Esophagus muscularis mucosa (tissue), 4 donors: ENCODE measurements around the gene TOGARAM2. TPM values are rescaled to one million over a fixed set of nuclear protein-coding genes. Genes with fewer than 3 reads are reported as not detected.
"Not testable (repeated sequence)": the region's sequence is repeated elsewhere in the genome, so short reads cannot be mapped to it uniquely, and the experiment has no call there.

ENCODE experiments used
- DNase-seq: peaks from one replicate; pipeline ENCODE4 v3.0.0-alpha.2; 2017; ENCODE audit errors: extremely low spot score
- H3K27ac ChIP-seq, 4 donors: fragments of 200-600 bp; sonication (generic); replicated peaks in 1 of 4; 1 replicate in 3 of 4; 2 replicates in 1 of 4; pipeline ENCODE4 v1.5.1; 2016 to 2019; ENCODE audit warnings: mild to moderate bottlenecking in 1 of 4
- H3K27me3 ChIP-seq, 4 donors: fragments of 200-600 bp; sonication (generic); one replicate each; pipeline versions ENCODE4 v1.5.1 to v1.6.0; 2016 to 2019
- H3K36me3 ChIP-seq, 4 donors: fragments of 200-600 bp; sonication (generic); one replicate each; pipeline ENCODE4 v1.5.1; 2016 to 2019
- H3K4me1 ChIP-seq, 4 donors: fragments of 200-600 bp; sonication (generic); one replicate each; pipeline ENCODE4 v1.5.1; 2016 to 2019
- H3K4me3 ChIP-seq, 4 donors: fragments of 200-600 bp; sonication (generic); 1 replicate in 2 of 4; 2 replicates in 2 of 4; pipeline ENCODE4 v1.5.1; 2016 to 2019; ENCODE audit warnings: mild to moderate bottlenecking in 4 of 4, moderate library complexity in 1 of 4
- H3K9me3 ChIP-seq, 4 donors: fragments of 200-600 bp; sonication (generic); 1 replicate in 3 of 4; 2 replicates in 1 of 4; pipeline ENCODE4 v1.5.1; 2016 to 2019
- EP300 ChIP-seq: sonication (generic); formaldehyde crosslinking; IDR thresholded peaks from one replicate; pipeline ENCODE4 v1.6.1; 2017; ENCODE audit warnings: antibody characterized with exemption
- POLR2A ChIP-seq: fragments of 450-650 bp; IDR thresholded peaks from one replicate; pipeline ENCODE4 v1.6.1; 2017; ENCODE audit warnings: antibody characterized with exemption, moderate library complexity, mild to moderate bottlenecking, low read depth
- POLR2AphosphoS5 ChIP-seq, 2 donors: sonication (generic); formaldehyde crosslinking; IDR thresholded peaks; one replicate each; pipeline ENCODE4 v1.6.1; 2017; ENCODE audit warnings: antibody characterized with exemption in 2 of 2
- WGBS: methylation state at CpG from one replicate; pipeline ENCODE4 v1.1.5; 2018; 5-methylcytosine and 5-hydroxymethylcytosine counted together
- intact Hi-C: fragments of 100-400 bp; cut with DNase I; formaldehyde crosslinking; loops from one replicate; pipeline ENCODE4 v1.15.1; 2023
- small RNA-seq, 3 donors: library from RNA; depleted of rRNA; stranded (forward); fragments of <200 nt; gene quantifications; one replicate each; pipeline ENCODE3, GENCODE V24; 2016
- total RNA-seq, 4 donors: library from RNA; depleted of rRNA; stranded (reverse); fragments of >200 nt; gene quantifications; one replicate each; pipeline versions ENCODE4 v1.1.0 to v1.2.1, GENCODE V29; 2016
- TF ChIP-seq, protein P1 (sequence below), 3 experiments: fragments of 200-600 bp in 2 of 3; fragments of 450-650 bp in 1 of 3; sonication (generic) in 2 of 3; IDR thresholded peaks; one replicate each; pipeline ENCODE4 v1.5.1; 2017 to 2019; ENCODE audit warnings: antibody characterized with exemption in 3 of 3, mild to moderate bottlenecking in 2 of 3, moderate library complexity in 1 of 3

The TOGARAM2 gene
- total RNA-seq, 4 donors from 2014 or later, result 0.57 to 0.99 (median 0.77) TPM

DNA sequence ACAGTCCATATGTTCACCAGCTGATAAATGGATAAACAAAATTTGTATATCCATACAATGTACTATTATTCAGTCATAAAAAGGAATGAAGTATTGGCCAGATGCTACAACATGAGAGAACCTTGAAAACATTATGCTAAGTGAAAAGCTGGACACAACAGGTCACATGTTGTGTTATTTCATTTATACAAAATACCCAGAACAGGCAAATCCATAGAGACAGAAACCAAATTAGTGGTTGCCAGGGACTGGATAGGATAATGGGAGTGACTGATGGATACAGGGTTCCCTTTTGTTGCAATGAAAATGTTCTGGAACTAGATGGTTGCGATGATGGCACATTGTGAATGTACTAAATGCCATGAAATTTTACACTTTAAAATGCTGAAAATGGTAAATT is 103.5 kb downstream of the TOGARAM2 start:
- WGBS, result 100% methylated on average over 1 of the region's 1 CpG
- Histone ChIP-seq H3K27ac (no peak overlapping the region), H3K36me3 (no peaks in the 10 kb centered on the region), H3K4me3 (no peak overlapping the region), H3K4me1 (no peaks in the 10 kb centered on the region), H3K9me3 (peaks cover 0 to 11% (median 0%) of the 10 kb centered on the region in 4 donors), H3K27me3 (no peaks in the 10 kb centered on the region)
- intact Hi-C loops, result no loop called here
- no peak for DNase-seq
- no peak for TF ChIP-seq POLR2AphosphoS5 (IDR thresholded peaks at IDR 0.05)
- TF ChIP-seq, protein P1, sequence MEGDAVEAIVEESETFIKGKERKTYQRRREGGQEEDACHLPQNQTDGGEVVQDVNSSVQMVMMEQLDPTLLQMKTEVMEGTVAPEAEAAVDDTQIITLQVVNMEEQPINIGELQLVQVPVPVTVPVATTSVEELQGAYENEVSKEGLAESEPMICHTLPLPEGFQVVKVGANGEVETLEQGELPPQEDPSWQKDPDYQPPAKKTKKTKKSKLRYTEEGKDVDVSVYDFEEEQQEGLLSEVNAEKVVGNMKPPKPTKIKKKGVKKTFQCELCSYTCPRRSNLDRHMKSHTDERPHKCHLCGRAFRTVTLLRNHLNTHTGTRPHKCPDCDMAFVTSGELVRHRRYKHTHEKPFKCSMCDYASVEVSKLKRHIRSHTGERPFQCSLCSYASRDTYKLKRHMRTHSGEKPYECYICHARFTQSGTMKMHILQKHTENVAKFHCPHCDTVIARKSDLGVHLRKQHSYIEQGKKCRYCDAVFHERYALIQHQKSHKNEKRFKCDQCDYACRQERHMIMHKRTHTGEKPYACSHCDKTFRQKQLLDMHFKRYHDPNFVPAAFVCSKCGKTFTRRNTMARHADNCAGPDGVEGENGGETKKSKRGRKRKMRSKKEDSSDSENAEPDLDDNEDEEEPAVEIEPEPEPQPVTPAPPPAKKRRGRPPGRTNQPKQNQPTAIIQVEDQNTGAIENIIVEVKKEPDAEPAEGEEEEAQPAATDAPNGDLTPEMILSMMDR (IDR thresholded peaks at IDR 0.05), result no peak
- no peak for TF ChIP-seq EP300
- TF ChIP-seq POLR2A, result no peak

DNA sequence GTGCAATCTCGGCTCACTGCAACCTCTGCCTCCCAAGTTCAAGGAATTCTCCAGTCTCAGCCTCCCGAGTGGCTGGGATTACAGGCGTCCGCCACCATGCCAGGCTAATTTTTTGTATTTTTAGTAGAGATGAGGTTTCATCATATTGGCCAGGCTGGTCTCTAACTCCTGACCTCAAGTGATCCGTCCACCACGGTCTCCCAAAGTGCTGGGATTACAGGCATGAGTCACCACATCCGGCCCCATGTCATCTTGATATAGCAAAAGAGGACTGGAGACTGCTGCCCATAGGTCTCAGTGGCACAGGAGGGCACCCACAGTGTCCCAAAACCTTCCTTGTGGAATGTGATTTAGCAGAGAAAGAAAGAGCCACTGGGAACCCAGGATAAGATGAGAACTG is 109.2 kb downstream of the TOGARAM2 start:
- WGBS, result 93% methylated on average over 7 of the region's 7 CpGs
- H3K9me3 ChIP-seq, H3K36me3 ChIP-seq, H3K4me3 ChIP-seq, H3K27me3 ChIP-seq, H3K4me1 ChIP-seq, intact Hi-C loops, H3K27ac ChIP-seq: not testable (repeated sequence)
- peak; percentile 62 for DNase-seq

DNA sequence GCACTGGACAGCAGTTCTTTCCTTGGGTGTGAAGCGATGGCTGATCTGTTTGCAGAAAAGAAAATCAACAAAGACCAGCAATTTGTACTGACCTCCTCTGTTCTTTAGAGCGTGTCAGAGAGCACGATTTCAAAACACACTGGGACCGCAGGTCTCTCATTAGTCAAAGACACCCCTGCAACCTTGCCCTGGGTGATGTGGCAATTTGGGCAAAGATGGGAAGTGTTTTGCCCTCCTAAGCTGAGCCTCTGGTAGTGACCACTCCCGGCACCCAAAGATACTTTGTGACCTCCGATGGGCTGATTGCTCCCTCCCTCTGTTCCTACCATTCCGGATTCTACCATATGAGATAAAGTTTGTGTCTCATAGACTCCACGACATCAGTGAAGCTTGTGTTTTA is 115.9 kb downstream of the TOGARAM2 start:
- Histone ChIP-seq H3K4me3 (no peak overlapping the region), H3K9me3 (no peaks in the 10 kb centered on the region), H3K4me1 (no peaks in the 10 kb centered on the region), H3K36me3 (no peaks in the 10 kb centered on the region), H3K27me3 (no peaks in the 10 kb centered on the region), H3K27ac (no peak overlapping the region)
- intact Hi-C loops, result no loop called here
- WGBS, result 90% methylated on average over 8 of the region's 8 CpGs
- no peak for DNase-seq
- TF ChIP-seq EP300 (no peak), POLR2A (no peak), POLR2AphosphoS5 (IDR thresholded peaks at IDR 0.05) (no peak)
- TF ChIP-seq, protein P1 (IDR thresholded peaks at IDR 0.05), result no peak

DNA sequence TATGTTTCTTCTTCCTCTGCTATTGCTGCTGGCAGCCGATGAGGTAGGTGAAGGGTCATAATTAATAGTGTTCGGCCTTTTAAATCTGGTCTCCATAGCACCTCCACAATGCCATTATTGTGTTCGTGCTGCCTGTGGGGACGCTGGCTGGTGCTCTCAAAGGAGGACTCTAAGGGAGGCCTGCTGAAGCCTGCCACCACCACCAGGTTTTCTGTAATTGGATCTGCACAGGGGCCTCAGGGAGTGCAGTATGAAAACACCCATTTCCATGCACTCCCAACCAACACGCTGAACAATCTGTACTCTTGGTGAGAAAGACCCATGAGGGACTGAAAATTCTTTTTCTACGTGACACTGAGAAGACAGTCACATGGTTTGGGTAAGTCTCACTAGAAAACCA is 116.5 kb downstream of the TOGARAM2 start:
- intact Hi-C loops, result no loop called here
- Histone ChIP-seq H3K27me3 (no peaks in the 10 kb centered on the region), H3K9me3 (no peaks in the 10 kb centered on the region), H3K4me3 (no peak overlapping the region), H3K27ac (no peak overlapping the region), H3K36me3 (no peaks in the 10 kb centered on the region), H3K4me1 (no peaks in the 10 kb centered on the region)
- DNase-seq, result no peak
- TF ChIP-seq, protein P1 (IDR thresholded peaks at IDR 0.05), result no peak
- TF ChIP-seq POLR2A (no peak), EP300 (no peak), POLR2AphosphoS5 (IDR thresholded peaks at IDR 0.05) (no peak)
- WGBS, result 91% methylated on average over 6 of the region's 6 CpGs

DNA sequence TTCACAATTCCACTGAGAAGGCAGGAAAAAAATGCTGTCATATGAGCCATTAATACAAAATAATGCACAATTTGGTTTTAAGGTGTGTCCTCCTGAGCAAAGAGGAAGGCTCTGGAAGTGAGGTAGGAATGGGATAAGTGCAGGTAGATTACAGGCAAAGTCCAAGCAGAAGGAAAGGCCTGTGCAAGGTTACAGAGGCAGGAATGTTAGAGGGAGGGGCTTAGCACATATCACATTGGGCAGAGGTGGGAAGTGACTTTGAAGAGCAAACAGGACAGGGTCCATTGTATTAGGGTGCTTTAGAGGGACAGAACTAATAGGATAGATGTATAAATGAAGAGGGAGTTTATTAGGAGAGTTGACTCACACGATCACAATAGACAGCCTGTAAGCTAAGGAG is 119.5 kb downstream of the TOGARAM2 start:
- Histone ChIP-seq H3K4me3 (no peak overlapping the region), H3K27ac (no peak overlapping the region), H3K27me3 (no peaks in the 10 kb centered on the region), H3K9me3 (no peaks in the 10 kb centered on the region), H3K36me3 (no peaks in the 10 kb centered on the region), H3K4me1 (no peaks in the 10 kb centered on the region)
- DNase-seq, result no peak
- TF ChIP-seq POLR2AphosphoS5 (IDR thresholded peaks at IDR 0.05) (no peak), EP300 (no peak), POLR2A (no peak)
- 91% methylated on average over 1 of the region's 1 CpG for WGBS
- intact Hi-C loops, result no loop called here

Small RNAs within 50 kb of the gene (small RNA-seq; reads per million reads assigned to genes)
- gene RF00019, result 0 reads per million in 3 donors

Other genes starting within 250 kb of the TOGARAM2 start
- 1,000 to 10,000 TPM in 1 of 4 donors, 100 to 1,000 TPM in 3; 658 to 1,191 (median 759) TPM for gene PPP1CB, start 229.5 kb upstream of the TOGARAM2 start, total RNA-seq
- 1 to 10 TPM in 2 of 4 donors, under 1 TPM in 2; 0.33 to 3.0 (median 0.91) TPM for gene SPDYA, start 170.5 kb upstream of the TOGARAM2 start, total RNA-seq
- 10 to 100 TPM; 10.6 to 14.6 (median 11.4) TPM for gene TRMT61B, start 111.0 kb upstream of the TOGARAM2 start, total RNA-seq
- gene WDR43, start 86.6 kb upstream of the TOGARAM2 start, total RNA-seq, result 10 to 100 TPM; 21.5 to 53.0 (median 31.0) TPM
- gene PCARE, start 93.2 kb downstream of the TOGARAM2 start, total RNA-seq, result not detected
- gene CLIP4, start 134.1 kb downstream of the TOGARAM2 start, total RNA-seq, result 10 to 100 TPM; 58.5 to 83.1 (median 66.8) TPM